Thyroid gland (tissue), 4 donors: ENCODE measurements around the gene UPB1. TPM values are rescaled to one million over a fixed set of nuclear protein-coding genes. Genes with fewer than 3 reads are reported as not detected.

Experiments used
- DNase-seq, 2 donors: peaks; one replicate each; pipeline ENCODE4 v3.0.0-alpha.2; 2019
- H3K27ac ChIP-seq, 3 donors: fragments of 200-600 bp; sonication (generic); 1 replicate in 2 of 3; 2 replicates in 1 of 3; pipeline ENCODE4 v1.5.1; 2016 to 2019; ENCODE audit warnings: mild to moderate bottlenecking in 1 of 3, moderate library complexity in 1 of 3
- H3K27me3 ChIP-seq: fragments of 200-600 bp; sonication (generic); one replicate; pipeline ENCODE4 v1.5.1; 2019
- H3K36me3 ChIP-seq, 2 donors: fragments of 200-600 bp; sonication (generic); one replicate each; pipeline ENCODE4 v1.5.1; 2016 to 2019
- H3K4me1 ChIP-seq, 2 donors: fragments of 200-600 bp; sonication (generic); one replicate each; pipeline ENCODE4 v1.5.1; 2017 to 2019
- H3K4me3 ChIP-seq, 3 donors: fragments of 200-600 bp; sonication (generic); replicated peaks in 1 of 3; 1 replicate in 2 of 3; 2 replicates in 1 of 3; pipeline ENCODE4 v1.5.1; 2016; ENCODE audit warnings: mild to moderate bottlenecking in 1 of 3
- H3K9me3 ChIP-seq: fragments of 200-600 bp; sonication (generic); one replicate; pipeline ENCODE4 v1.5.1; 2017
- CTCF ChIP-seq, 6 experiments: fragments of 200-600 bp in 3 of 6; fragments of 450-650 bp in 3 of 6; sonication (generic) in 3 of 6; IDR thresholded peaks; one replicate each; pipeline ENCODE4 v1.5.1; 2016 to 2019; ENCODE audit warnings: antibody characterized with exemption in 6 of 6, mild to moderate bottlenecking in 2 of 6, inconsistent platforms in 1 of 6, moderate library complexity in 1 of 6
- POLR2A ChIP-seq, 2 donors: fragments of 450-650 bp; IDR thresholded peaks; one replicate each; pipeline ENCODE4 v1.6.1; 2017; ENCODE audit warnings: antibody characterized with exemption in 2 of 2, mild to moderate bottlenecking in 2 of 2, moderate library complexity in 1 of 2
- WGBS, 2 donors: methylation state at CpG; one replicate each; pipeline ENCODE4 v1.1.5; 2017; 5-methylcytosine and 5-hydroxymethylcytosine counted together
- intact Hi-C: fragments of 100-400 bp; cut with DNase I; formaldehyde crosslinking; loops from one replicate; pipeline ENCODE4 v1.15.1; 2023
- total RNA-seq, 4 donors: library from RNA; depleted of rRNA; stranded (reverse); fragments of >200 nt; gene quantifications; one replicate each; pipeline ENCODE4 v1.2.3, GENCODE V29; 2016

UPB1 gene
- total RNA-seq = not detected

- 47 to 65% methylated on average over 25 to 40 of the region's 76 CpGs for WGBS, 2 donors
- DNase-seq = peak; percentile 11 to 26
- Histone ChIP-seq H3K4me3 (no peak within 1 kb of the TSS), H3K27me3 (no peaks in the 10 kb centered on the region), H3K27ac (no peak within 1 kb of the TSS), H3K36me3 (no peaks in the 10 kb centered on the region), H3K9me3 (no peaks in the 10 kb centered on the region), H3K4me1 (peaks cover 4 to 9% of the 10 kb centered on the region in 2 donors)
- no peak for TF ChIP-seq CTCF (IDR thresholded peaks at IDR 0.05)
- intact Hi-C loops = no loop called here
These were observed at the start of gene UPB1 for GRCh38 chr22:24494528-24495364. UPB1 (plus strand) TSS chr22:24495332; CDS start chr22:24495404, 72 bp downstream.

GRCh38 chr22:24445481-24446259, 49.5 kb upstream of the UPB1 start:
- H3K4me1 ChIP-seq = peaks cover 0 to 3% of the 10 kb centered on the region in 2 donors
- H3K4me3 ChIP-seq = no peak overlapping the region
- H3K27me3 ChIP-seq = no peaks in the 10 kb centered on the region
- no peak overlapping the region for H3K27ac ChIP-seq
- H3K36me3 ChIP-seq = no peaks in the 10 kb centered on the region
- no peaks in the 10 kb centered on the region for H3K9me3 ChIP-seq
- TF ChIP-seq POLR2A (IDR thresholded peaks at IDR 0.05) = no peak
- no peak for TF ChIP-seq CTCF (IDR thresholded peaks at IDR 0.05)
- 74 to 78% methylated on average over 11 of the region's 11 CpGs for WGBS, 2 donors
- intact Hi-C loops = no loop called here
- DNase-seq = no peak

DNA sequence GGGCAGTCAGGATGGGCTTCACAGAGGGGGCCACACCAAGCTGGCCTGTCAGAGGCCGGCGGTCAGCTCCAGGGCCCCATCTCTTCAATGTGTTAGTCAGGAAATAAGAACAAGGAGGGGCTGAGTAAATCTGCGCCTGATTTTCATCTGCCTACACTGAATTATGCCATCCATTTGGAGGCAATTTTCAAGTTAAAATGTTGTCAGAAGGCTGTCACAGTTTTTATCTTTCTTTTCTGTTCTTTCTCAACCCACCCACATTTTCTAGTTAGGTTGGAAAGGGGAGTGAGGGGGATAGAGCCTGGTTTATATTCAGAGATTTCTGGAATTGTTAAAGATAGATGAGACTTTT, 48.9 kb upstream of the UPB1 start:
- no peak overlapping the region for H3K27ac ChIP-seq
- WGBS, 2 donors = 85 to 89% methylated on average over 3 of the region's 3 CpGs
- H3K36me3 ChIP-seq = no peaks in the 10 kb centered on the region
- no peak overlapping the region for H3K4me3 ChIP-seq
- H3K4me1 ChIP-seq = peaks cover 0 to 6% of the 10 kb centered on the region in 2 donors
- no peak for DNase-seq
- TF ChIP-seq CTCF (IDR thresholded peaks at IDR 0.05) (no peak), POLR2A (IDR thresholded peaks at IDR 0.05) (no peak)
- H3K27me3 ChIP-seq = no peaks in the 10 kb centered on the region
- H3K9me3 ChIP-seq = no peaks in the 10 kb centered on the region
- intact Hi-C loops = no loop called here

DNA sequence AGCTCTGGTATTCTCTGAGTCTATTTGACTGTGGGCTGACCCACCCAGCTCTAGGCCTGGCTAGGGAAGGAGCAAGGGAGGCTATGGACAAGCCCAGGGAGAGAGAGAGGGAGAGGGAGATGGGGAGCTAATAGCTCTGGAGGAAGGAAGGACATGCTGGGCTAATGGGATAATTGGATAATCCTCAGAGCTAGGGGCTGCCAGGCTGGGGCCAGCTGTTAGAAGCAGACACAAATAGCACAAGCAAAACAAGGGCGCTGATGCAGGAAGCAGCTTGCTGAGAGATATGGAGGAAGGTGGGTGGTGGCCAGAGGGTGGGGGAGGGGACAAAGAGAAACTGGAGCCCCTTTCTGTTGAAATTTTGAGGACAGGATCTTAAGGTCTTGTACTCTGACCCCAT, 44.5 kb upstream of the UPB1 start:
- Histone ChIP-seq H3K27me3 (no peaks in the 10 kb centered on the region), H3K4me3 (no peak overlapping the region), H3K9me3 (no peaks in the 10 kb centered on the region), H3K4me1 (peaks cover 0 to 10% of the 10 kb centered on the region in 2 donors), H3K36me3 (no peaks in the 10 kb centered on the region), H3K27ac (no peak overlapping the region)
- no peak for TF ChIP-seq CTCF (IDR thresholded peaks at IDR 0.05)
- no peak for TF ChIP-seq POLR2A (IDR thresholded peaks at IDR 0.05)
- DNase-seq = no peak
- WGBS, 2 donors = 56 to 79% methylated on average over 1 of the region's 1 CpG
- intact Hi-C loops = no loop called here

DNA sequence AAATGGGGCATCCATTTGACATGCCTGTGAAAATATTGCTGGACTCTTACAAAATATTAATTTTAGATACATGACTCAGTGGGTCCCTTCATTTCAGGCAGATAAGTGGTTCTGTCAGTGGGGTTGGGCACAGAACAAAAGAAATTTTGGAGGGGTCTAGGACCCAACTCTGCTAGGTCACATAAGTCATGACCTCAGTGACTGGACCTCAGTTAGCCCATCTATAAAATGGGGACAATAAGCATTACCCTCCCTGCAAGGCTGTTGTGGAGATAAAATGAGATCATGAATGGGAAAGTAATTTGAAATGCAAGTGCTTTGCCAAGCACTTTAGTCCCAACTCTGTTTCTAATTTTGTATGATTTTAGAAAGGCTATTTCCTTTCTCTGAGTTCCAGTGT, 44.0 kb upstream of the UPB1 start:
- H3K4me1 ChIP-seq = peaks cover 0 to 13% of the 10 kb centered on the region in 2 donors
- H3K9me3 ChIP-seq = no peaks in the 10 kb centered on the region
- TF ChIP-seq POLR2A (IDR thresholded peaks at IDR 0.05) (no peak), CTCF (IDR thresholded peaks at IDR 0.05) (no peak)
- no peak overlapping the region for H3K27ac ChIP-seq
- H3K4me3 ChIP-seq = no peak overlapping the region
- H3K27me3 ChIP-seq = no peaks in the 10 kb centered on the region
- no peaks in the 10 kb centered on the region for H3K36me3 ChIP-seq
- intact Hi-C loops = no loop called here
- DNase-seq = no peak
